ENCODE measurements around the gene UCN.
A peak's percentile ranks its signal among the peaks of the same experiment; 100 is the strongest.

UCN gene

GRCh38 chr2:27313882-27314645, 5.8 kb upstream of the UCN start:
- Histone ChIP-seq H3K4me3 (ENCODE audit: low read length) (no peak overlapping the region), H3K27me3 (replicated peaks; ENCODE audit: control insufficient read depth, insufficient read depth, low read length) (no peaks in the 10 kb centered on the region), H3K9me3 (ENCODE audit: control insufficient read depth, low read length) (no peaks in the 10 kb centered on the region), H3K9ac (ENCODE audit: low read length) (no peak overlapping the region), H3K4me1 (ENCODE audit: control insufficient read depth, insufficient read depth, low read length) (no peaks in the 10 kb centered on the region), H3K36me3 (ENCODE audit: control insufficient read depth, insufficient read depth, low read length, severe bottlenecking) (peaks cover 21% of the 10 kb centered on the region)
- DNase-seq (ENCODE audit: low read depth) = no peak

GRCh38 chr2:27312152-27312551, 3.9 kb upstream of the UCN start:
- Histone ChIP-seq H3K4me3 (ENCODE audit: low read length) (no peak overlapping the region), H3K9ac (ENCODE audit: low read length) (no peak overlapping the region)

GRCh38 chr2:27309651-27310050, 1.4 kb upstream of the UCN start:
- no peak for DNase-seq (ENCODE audit: low read depth)
- peaks cover 35% of the 10 kb centered on the region for H3K27me3 ChIP-seq (replicated peaks; ENCODE audit: control insufficient read depth, insufficient read depth, low read length)
- H3K9ac ChIP-seq (ENCODE audit: low read length) = no peak overlapping the region
- peaks cover 11% of the 10 kb centered on the region for H3K36me3 ChIP-seq (ENCODE audit: control insufficient read depth, insufficient read depth, low read length, severe bottlenecking)
- peaks cover 3% of the 10 kb centered on the region for H3K9me3 ChIP-seq (ENCODE audit: control insufficient read depth, low read length)
- peaks cover 3% of the 10 kb centered on the region for H3K4me1 ChIP-seq (ENCODE audit: control insufficient read depth, insufficient read depth, low read length)
- H3K4me3 ChIP-seq (ENCODE audit: low read length) = no peak overlapping the region

More at GRCh38 chr2:27312152-27312551, 3.9 kb upstream of the UCN start:
- DNase-seq (ENCODE audit: low read depth) = no peak
- peaks cover 21% of the 10 kb centered on the region for H3K36me3 ChIP-seq (ENCODE audit: control insufficient read depth, insufficient read depth, low read length, severe bottlenecking)
- H3K27me3 ChIP-seq (replicated peaks; ENCODE audit: control insufficient read depth, insufficient read depth, low read length) = peaks cover 12% of the 10 kb centered on the region
- peaks cover 3% of the 10 kb centered on the region for H3K4me1 ChIP-seq (ENCODE audit: control insufficient read depth, insufficient read depth, low read length)
- H3K9me3 ChIP-seq (ENCODE audit: control insufficient read depth, low read length) = no peaks in the 10 kb centered on the region

GRCh38 chr2:27307545-27308358, 493 bp downstream of the UCN start:
- H3K9ac ChIP-seq (ENCODE audit: low read length) = no peak overlapping the region
- H3K27me3 ChIP-seq (replicated peaks; ENCODE audit: control insufficient read depth, insufficient read depth, low read length) = peaks cover 37% of the 10 kb centered on the region
- H3K4me3 ChIP-seq (ENCODE audit: low read length) = no peak overlapping the region
- DNase-seq (ENCODE audit: low read depth) = no peak
- peaks cover 3% of the 10 kb centered on the region for H3K4me1 ChIP-seq (ENCODE audit: control insufficient read depth, insufficient read depth, low read length)
- peaks cover 6% of the 10 kb centered on the region for H3K9me3 ChIP-seq (ENCODE audit: control insufficient read depth, low read length)
- peaks cover 11% of the 10 kb centered on the region for H3K36me3 ChIP-seq (ENCODE audit: control insufficient read depth, insufficient read depth, low read length, severe bottlenecking)

GRCh38 chr2:27307287-27307544, 1.0 kb downstream of the UCN start:
- peaks cover 3% of the 10 kb centered on the region for H3K4me1 ChIP-seq (ENCODE audit: control insufficient read depth, insufficient read depth, low read length)
- peaks cover 6% of the 10 kb centered on the region for H3K9me3 ChIP-seq (ENCODE audit: control insufficient read depth, low read length)
- no peak for DNase-seq (ENCODE audit: low read depth)
- no peak overlapping the region for H3K4me3 ChIP-seq (ENCODE audit: low read length)
- peaks cover 11% of the 10 kb centered on the region for H3K36me3 ChIP-seq (ENCODE audit: control insufficient read depth, insufficient read depth, low read length, severe bottlenecking)
- no peak overlapping the region for H3K9ac ChIP-seq (ENCODE audit: low read length)
- peaks cover 37% of the 10 kb centered on the region for H3K27me3 ChIP-seq (replicated peaks; ENCODE audit: control insufficient read depth, insufficient read depth, low read length)

- Histone ChIP-seq H3K36me3 (ENCODE audit: control insufficient read depth, insufficient read depth, low read length, severe bottlenecking) (peaks cover 11% of the 10 kb centered on the region), H3K9ac (ENCODE audit: low read length) (no peak overlapping the region), H3K27me3 (replicated peaks; ENCODE audit: control insufficient read depth, insufficient read depth, low read length) (peaks cover 37% of the 10 kb centered on the region), H3K4me1 (ENCODE audit: control insufficient read depth, insufficient read depth, low read length) (peaks cover 3% of the 10 kb centered on the region), H3K9me3 (ENCODE audit: control insufficient read depth, low read length) (peaks cover 6% of the 10 kb centered on the region), H3K4me3 (ENCODE audit: low read length) (no peak overlapping the region)
- DNase-seq (ENCODE audit: low read depth) = peak; percentile 11
Measured at GRCh38 chr2:27306573-27307286, 1.5 kb downstream of the UCN start.

- peaks cover 3% of the 10 kb centered on the region for H3K4me1 ChIP-seq (ENCODE audit: control insufficient read depth, insufficient read depth, low read length)
- DNase-seq (ENCODE audit: low read depth) = no peak
- H3K36me3 ChIP-seq (ENCODE audit: control insufficient read depth, insufficient read depth, low read length, severe bottlenecking) = peaks cover 6% of the 10 kb centered on the region
- peaks cover 6% of the 10 kb centered on the region for H3K9me3 ChIP-seq (ENCODE audit: control insufficient read depth, low read length)
- no peak overlapping the region for H3K4me3 ChIP-seq (ENCODE audit: low read length)
- no peak overlapping the region for H3K9ac ChIP-seq (ENCODE audit: low read length)
- H3K27me3 ChIP-seq (replicated peaks; ENCODE audit: control insufficient read depth, insufficient read depth, low read length) = peaks cover 37% of the 10 kb centered on the region
Measured at GRCh38 chr2:27306136-27306535, 2.1 kb downstream of the UCN start.

- H3K27me3 ChIP-seq (replicated peaks; ENCODE audit: control insufficient read depth, insufficient read depth, low read length) = peaks cover 37% of the 10 kb centered on the region
- no peak overlapping the region for H3K4me3 ChIP-seq (ENCODE audit: low read length)
- H3K9me3 ChIP-seq (ENCODE audit: control insufficient read depth, low read length) = peaks cover 6% of the 10 kb centered on the region
- peaks cover 3% of the 10 kb centered on the region for H3K4me1 ChIP-seq (ENCODE audit: control insufficient read depth, insufficient read depth, low read length)
- no peak for DNase-seq (ENCODE audit: low read depth)
- peaks cover 6% of the 10 kb centered on the region for H3K36me3 ChIP-seq (ENCODE audit: control insufficient read depth, insufficient read depth, low read length, severe bottlenecking)
- no peak overlapping the region for H3K9ac ChIP-seq (ENCODE audit: low read length)
Measured at GRCh38 chr2:27305516-27305915, 2.7 kb downstream of the UCN start.

- peaks cover 3% of the 10 kb centered on the region for H3K4me1 ChIP-seq (ENCODE audit: control insufficient read depth, insufficient read depth, low read length)
- peaks cover 4% of the 10 kb centered on the region for H3K36me3 ChIP-seq (ENCODE audit: control insufficient read depth, insufficient read depth, low read length, severe bottlenecking)
- no peak for DNase-seq (ENCODE audit: low read depth)
- no peak overlapping the region for H3K4me3 ChIP-seq (ENCODE audit: low read length)
- H3K9me3 ChIP-seq (ENCODE audit: control insufficient read depth, low read length) = peaks cover 6% of the 10 kb centered on the region
- H3K9ac ChIP-seq (ENCODE audit: low read length) = no peak overlapping the region
- H3K27me3 ChIP-seq (replicated peaks; ENCODE audit: control insufficient read depth, insufficient read depth, low read length) = peaks cover 37% of the 10 kb centered on the region
Measured at GRCh38 chr2:27304488-27305240, 3.6 kb downstream of the UCN start.

GRCh38 chr2:27303093-27304025, 4.9 kb downstream of the UCN start:
- H3K9ac ChIP-seq (ENCODE audit: low read length) = peak overlapping the region; percentile 56
- peaks cover 3% of the 10 kb centered on the region for H3K4me1 ChIP-seq (ENCODE audit: control insufficient read depth, insufficient read depth, low read length)
- peaks cover 38% of the 10 kb centered on the region for H3K27me3 ChIP-seq (replicated peaks; ENCODE audit: control insufficient read depth, insufficient read depth, low read length)
- peak overlapping the region; percentile 67 for H3K4me3 ChIP-seq (ENCODE audit: low read length)
- no peaks in the 10 kb centered on the region for H3K36me3 ChIP-seq (ENCODE audit: control insufficient read depth, insufficient read depth, low read length, severe bottlenecking)
- peaks cover 6% of the 10 kb centered on the region for H3K9me3 ChIP-seq (ENCODE audit: control insufficient read depth, low read length)
- peak; percentile 94 for DNase-seq (ENCODE audit: low read depth)

Data from adipocyte (in vitro differentiated cells).